Activated T-cell treated with anti-CD3 and anti-CD28 coated beads, Interleukin-2, amount 50 U/mL, for 24 hours (primary cell): ENCODE measurements around the gene WNT7A.

ENCODE experiments used
- DNase-seq: peaks from one replicate; pipeline ENCODE4 v3.0.0-alpha.2; 2020
- H3K27ac Mint-ChIP-seq: 2 replicates; pipeline ENCODE4 v1.8.0; 2020; ENCODE audit warnings: mild to moderate bottlenecking, mixed read lengths
- H3K27me3 Mint-ChIP-seq: 2 replicates; pipeline ENCODE4 v1.8.0; 2020; ENCODE audit warnings: mixed read lengths
- H3K36me3 Mint-ChIP-seq: 2 replicates; pipeline ENCODE4 v1.8.0; 2020; ENCODE audit warnings: low read depth, mixed read lengths
- H3K4me1 Mint-ChIP-seq: 2 replicates; pipeline ENCODE4 v1.8.0; 2020; ENCODE audit warnings: low read depth, mixed read lengths
- H3K4me3 Mint-ChIP-seq: 2 replicates; pipeline ENCODE4 v1.8.0; 2020; ENCODE audit warnings: mild to moderate bottlenecking, moderate library complexity, mixed read lengths
- H3K9me3 Mint-ChIP-seq: 2 replicates; pipeline ENCODE4 v1.8.0; 2020; ENCODE audit warnings: mixed read lengths

The WNT7A gene

GRCh38 chr3:13782501-13782900 lies 97.4 kb downstream of the WNT7A start:
- Mint-ChIP-seq H3K36me3 (no peaks in the 10 kb centered on the region), H3K4me1 (peaks cover 3% of the 10 kb centered on the region), H3K27ac (no peak overlapping the region), H3K4me3 (no peak overlapping the region), H3K27me3 (peaks cover 3% of the 10 kb centered on the region), H3K9me3 (no peaks in the 10 kb centered on the region)
- DNase-seq, result no peak

- Mint-ChIP-seq H3K4me1 (peaks cover 3% of the 10 kb centered on the region), H3K27ac (no peak overlapping the region), H3K9me3 (no peaks in the 10 kb centered on the region), H3K27me3 (peaks cover 3% of the 10 kb centered on the region), H3K4me3 (no peak overlapping the region), H3K36me3 (no peaks in the 10 kb centered on the region)
- DNase-seq, result no peak
These were observed 98.5 kb downstream of the WNT7A start for GRCh38 chr3:13781417-13781816.

GRCh38 chr3:13780432-13781176 lies 99.3 kb downstream of the WNT7A start:
- peaks cover 3% of the 10 kb centered on the region for H3K27me3 Mint-ChIP-seq
- peaks cover 3% of the 10 kb centered on the region for H3K4me1 Mint-ChIP-seq
- no peak for DNase-seq

GRCh38 chr3:13776253-13777050 lies 103.4 kb downstream of the WNT7A start:
- Mint-ChIP-seq H3K27ac (no peak overlapping the region), H3K36me3 (no peaks in the 10 kb centered on the region), H3K27me3 (peaks cover 3% of the 10 kb centered on the region), H3K4me3 (no peak overlapping the region), H3K4me1 (no peaks in the 10 kb centered on the region), H3K9me3 (no peaks in the 10 kb centered on the region)
- DNase-seq, result no peak

More at GRCh38 chr3:13780432-13781176, 99.3 kb downstream of the WNT7A start:
- Mint-ChIP-seq H3K9me3 (no peaks in the 10 kb centered on the region), H3K27ac (no peak overlapping the region), H3K4me3 (no peak overlapping the region), H3K36me3 (no peaks in the 10 kb centered on the region)

GRCh38 chr3:13772885-13773745 lies 106.8 kb downstream of the WNT7A start:
- peaks cover 4% of the 10 kb centered on the region for H3K4me1 Mint-ChIP-seq
- no peaks in the 10 kb centered on the region for H3K36me3 Mint-ChIP-seq
- no peak overlapping the region for H3K27ac Mint-ChIP-seq
- H3K4me3 Mint-ChIP-seq, result no peak overlapping the region
- peaks cover 3% of the 10 kb centered on the region for H3K27me3 Mint-ChIP-seq
- no peaks in the 10 kb centered on the region for H3K9me3 Mint-ChIP-seq
- no peak for DNase-seq

- Mint-ChIP-seq H3K9me3 (no peaks in the 10 kb centered on the region), H3K27ac (no peak overlapping the region), H3K4me1 (peaks cover 4% of the 10 kb centered on the region), H3K4me3 (no peak overlapping the region), H3K27me3 (peaks cover 3% of the 10 kb centered on the region), H3K36me3 (no peaks in the 10 kb centered on the region)
- DNase-seq, result peak; percentile 12
These were observed 107.5 kb downstream of the WNT7A start for GRCh38 chr3:13772321-13772745.

- peaks cover 4% of the 10 kb centered on the region for H3K4me1 Mint-ChIP-seq
- H3K27ac Mint-ChIP-seq, result no peak overlapping the region
- peaks cover 3% of the 10 kb centered on the region for H3K27me3 Mint-ChIP-seq
- H3K9me3 Mint-ChIP-seq, result no peaks in the 10 kb centered on the region
- no peak for DNase-seq
- H3K36me3 Mint-ChIP-seq, result no peaks in the 10 kb centered on the region
- no peak overlapping the region for H3K4me3 Mint-ChIP-seq
These were observed 108.4 kb downstream of the WNT7A start for GRCh38 chr3:13771496-13771895.

GRCh38 chr3:13770170-13771169 lies 109.4 kb downstream of the WNT7A start:
- Mint-ChIP-seq H3K36me3 (no peaks in the 10 kb centered on the region), H3K9me3 (no peaks in the 10 kb centered on the region), H3K4me3 (no peak overlapping the region), H3K27me3 (peaks cover 3% of the 10 kb centered on the region), H3K4me1 (peaks cover 4% of the 10 kb centered on the region), H3K27ac (no peak overlapping the region)
- DNase-seq, result no peak

GRCh38 chr3:13769422-13769821 lies 110.4 kb downstream of the WNT7A start:
- H3K27ac Mint-ChIP-seq, result no peak overlapping the region
- H3K4me3 Mint-ChIP-seq, result no peak overlapping the region
- no peaks in the 10 kb centered on the region for H3K36me3 Mint-ChIP-seq
- H3K4me1 Mint-ChIP-seq, result peaks cover 4% of the 10 kb centered on the region
- no peak for DNase-seq
- H3K27me3 Mint-ChIP-seq, result peaks cover 3% of the 10 kb centered on the region
- H3K9me3 Mint-ChIP-seq, result no peaks in the 10 kb centered on the region

- Mint-ChIP-seq H3K36me3 (no peaks in the 10 kb centered on the region), H3K27ac (no peak overlapping the region), H3K4me3 (no peak overlapping the region), H3K9me3 (no peaks in the 10 kb centered on the region), H3K4me1 (peaks cover 4% of the 10 kb centered on the region), H3K27me3 (peaks cover 1% of the 10 kb centered on the region)
- DNase-seq, result no peak
These were observed 111.4 kb downstream of the WNT7A start for GRCh38 chr3:13768453-13768852.

GRCh38 chr3:13767896-13768295 lies 112.0 kb downstream of the WNT7A start:
- no peak for DNase-seq
- Mint-ChIP-seq H3K27ac (no peak overlapping the region), H3K9me3 (peaks cover 5% of the 10 kb centered on the region), H3K36me3 (no peaks in the 10 kb centered on the region), H3K4me3 (no peak overlapping the region), H3K27me3 (no peaks in the 10 kb centered on the region), H3K4me1 (peaks cover 4% of the 10 kb centered on the region)

GRCh38 chr3:13767030-13767429 lies 112.8 kb downstream of the WNT7A start:
- Mint-ChIP-seq H3K36me3 (no peaks in the 10 kb centered on the region), H3K27ac (no peak overlapping the region), H3K9me3 (peaks cover 5% of the 10 kb centered on the region), H3K4me1 (peaks cover 4% of the 10 kb centered on the region), H3K4me3 (no peak overlapping the region), H3K27me3 (peaks cover 3% of the 10 kb centered on the region)
- no peak for DNase-seq
